ENCODE measurements around the gene NOTCH1.

The NOTCH1 gene

GRCh38 chr9:136486823-136487620 is 58.8 kb downstream of the NOTCH1 start:
- TF ChIP-seq TAF1 (IDR thresholded peaks at IDR 0.05; ENCODE audit: borderline replicate concordance, low read depth, low read length), result no peak
- no peak for TF ChIP-seq POLR2A (IDR thresholded peaks at IDR 0.05; ENCODE audit: low read depth, low read length)
- no peak for TF ChIP-seq POLR2AphosphoS5 (IDR thresholded peaks at IDR 0.05; ENCODE audit: low read depth, low read length)
- no peak for FAIRE-seq
- no peak for DNase-seq (ENCODE audit: insufficient read length)

- FAIRE-seq (no peak), DNase-seq (ENCODE audit: insufficient read length) (no peak)
- TF ChIP-seq POLR2AphosphoS5 (IDR thresholded peaks at IDR 0.05; ENCODE audit: low read depth, low read length), result no peak
- no peak for TF ChIP-seq TAF1 (IDR thresholded peaks at IDR 0.05; ENCODE audit: borderline replicate concordance, low read depth, low read length)
- no peak for TF ChIP-seq POLR2A (IDR thresholded peaks at IDR 0.05; ENCODE audit: low read depth, low read length)
These were observed 59.7 kb downstream of the NOTCH1 start for GRCh38 chr9:136486131-136486530.

- TF ChIP-seq TAF1 (IDR thresholded peaks at IDR 0.05; ENCODE audit: borderline replicate concordance, low read depth, low read length) (no peak), POLR2A (IDR thresholded peaks at IDR 0.05; ENCODE audit: low read depth, low read length) (no peak), POLR2AphosphoS5 (IDR thresholded peaks at IDR 0.05; ENCODE audit: low read depth, low read length) (no peak)
- FAIRE-seq (peak; percentile 81), DNase-seq (ENCODE audit: insufficient read length) (peak; percentile 74)
These were observed 60.5 kb downstream of the NOTCH1 start for GRCh38 chr9:136485049-136486045.

GRCh38 chr9:136484153-136485048 is 61.4 kb downstream of the NOTCH1 start:
- no peak for TF ChIP-seq POLR2A (IDR thresholded peaks at IDR 0.05; ENCODE audit: low read depth, low read length)
- TF ChIP-seq TAF1 (IDR thresholded peaks at IDR 0.05; ENCODE audit: borderline replicate concordance, low read depth, low read length), result no peak
- TF ChIP-seq POLR2AphosphoS5 (IDR thresholded peaks at IDR 0.05; ENCODE audit: low read depth, low read length), result no peak
- DNase-seq (ENCODE audit: insufficient read length), result no peak
- no peak for FAIRE-seq

GRCh38 chr9:136483589-136484152 is 62.2 kb downstream of the NOTCH1 start:
- FAIRE-seq, result no peak
- TF ChIP-seq POLR2A (IDR thresholded peaks at IDR 0.05; ENCODE audit: low read depth, low read length) (peak; percentile 57), POLR2AphosphoS5 (IDR thresholded peaks at IDR 0.05; ENCODE audit: low read depth, low read length) (no peak), TAF1 (IDR thresholded peaks at IDR 0.05; ENCODE audit: borderline replicate concordance, low read depth, low read length) (no peak)

GRCh38 chr9:136482793-136483588 is 62.9 kb downstream of the NOTCH1 start, which contains the start of gene SEC16A:
TSS of gene SEC16A (minus strand) at chr9:136483040. CDS start at chr9:136477615, 5,425 bp downstream.
- DNase-seq (ENCODE audit: insufficient read length), result peak; percentile 90
- TF ChIP-seq POLR2AphosphoS5 (IDR thresholded peaks at IDR 0.05; ENCODE audit: low read depth, low read length) (peak; percentile 79), POLR2A (IDR thresholded peaks at IDR 0.05; ENCODE audit: low read depth, low read length) (peak; percentile 87), TAF1 (IDR thresholded peaks at IDR 0.05; ENCODE audit: borderline replicate concordance, low read depth, low read length) (peak; percentile 80)
- FAIRE-seq, result peak; percentile 98

More at GRCh38 chr9:136483589-136484152, 62.2 kb downstream of the NOTCH1 start:
- DNase-seq (ENCODE audit: insufficient read length), result peak; percentile 95

GRCh38 chr9:136482046-136482792 is 63.6 kb downstream of the NOTCH1 start:
- peak; percentile 65 for FAIRE-seq
- no peak for DNase-seq (ENCODE audit: insufficient read length)

GRCh38 chr9:136481558-136481957 is 64.3 kb downstream of the NOTCH1 start:
- TF ChIP-seq POLR2A (IDR thresholded peaks at IDR 0.05; ENCODE audit: low read depth, low read length) (no peak), TAF1 (IDR thresholded peaks at IDR 0.05; ENCODE audit: borderline replicate concordance, low read depth, low read length) (no peak), POLR2AphosphoS5 (IDR thresholded peaks at IDR 0.05; ENCODE audit: low read depth, low read length) (no peak)
- FAIRE-seq (no peak), DNase-seq (ENCODE audit: insufficient read length) (no peak)

More at GRCh38 chr9:136482046-136482792, 63.6 kb downstream of the NOTCH1 start:
- no peak for TF ChIP-seq TAF1 (IDR thresholded peaks at IDR 0.05; ENCODE audit: borderline replicate concordance, low read depth, low read length)
- TF ChIP-seq POLR2AphosphoS5 (IDR thresholded peaks at IDR 0.05; ENCODE audit: low read depth, low read length), result peak; percentile 3; the same call in 1 of the 2 replicates
- no peak for TF ChIP-seq POLR2A (IDR thresholded peaks at IDR 0.05; ENCODE audit: low read depth, low read length)

Measured in GM12892 (cell line).